CD4-positive, alpha-beta T cell treated with Interleukin-17A for 1 hour (primary cell): ENCODE results near the gene VAPA.
"Not testable (repeated sequence)": the region's sequence is repeated elsewhere in the genome, so short reads cannot be mapped to it uniquely, and the experiment has no call there.

Experiments
- DNase-seq: peaks from one replicate; pipeline ENCODE4 v3.0.0-alpha.2; 2020

VAPA gene

DNA sequence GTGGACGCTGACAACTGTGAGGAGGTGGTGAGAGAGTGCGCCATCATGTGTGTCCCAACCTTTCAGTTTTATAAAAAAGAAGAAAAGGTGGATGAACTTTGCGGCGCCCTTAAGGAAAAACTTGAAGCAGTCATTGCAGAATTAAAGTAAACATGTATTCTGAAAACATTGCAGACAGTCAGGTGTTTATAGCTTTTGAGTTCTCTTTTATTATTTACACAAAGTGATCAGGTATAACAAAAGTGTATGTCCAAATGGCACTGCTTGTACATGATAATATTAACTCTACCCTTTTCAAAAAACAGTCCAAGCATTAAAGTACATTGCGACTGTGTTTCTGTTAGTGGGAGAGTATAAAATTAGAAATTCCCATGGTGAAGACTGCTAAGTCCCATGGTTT, 25.8 kb upstream of the VAPA start:
- no peak for DNase-seq

- DNase-seq: no peak
These were observed 23.6 kb upstream of the VAPA start for GRCh38 chr18:9890196-9890595.

DNA sequence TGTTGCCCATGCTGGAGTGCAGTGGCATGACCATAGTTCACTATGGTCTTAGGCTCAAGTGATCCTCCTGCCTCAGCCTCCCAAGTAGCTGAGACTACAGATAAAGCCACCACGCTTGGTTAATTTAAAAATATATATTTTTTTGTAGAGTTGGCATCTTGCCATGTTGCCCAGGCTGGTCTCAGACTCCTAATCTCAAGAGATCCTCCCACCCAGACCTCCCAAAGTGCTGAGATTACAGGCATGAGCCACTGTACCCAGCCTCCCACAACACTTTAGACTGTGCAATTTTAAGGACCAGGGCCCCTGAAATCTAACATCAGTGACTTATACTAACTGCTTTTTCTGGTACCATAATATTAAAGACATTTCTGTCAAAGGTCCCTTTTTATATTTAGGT, 22.9 kb upstream of the VAPA start:
- DNase-seq: no peak

DNA sequence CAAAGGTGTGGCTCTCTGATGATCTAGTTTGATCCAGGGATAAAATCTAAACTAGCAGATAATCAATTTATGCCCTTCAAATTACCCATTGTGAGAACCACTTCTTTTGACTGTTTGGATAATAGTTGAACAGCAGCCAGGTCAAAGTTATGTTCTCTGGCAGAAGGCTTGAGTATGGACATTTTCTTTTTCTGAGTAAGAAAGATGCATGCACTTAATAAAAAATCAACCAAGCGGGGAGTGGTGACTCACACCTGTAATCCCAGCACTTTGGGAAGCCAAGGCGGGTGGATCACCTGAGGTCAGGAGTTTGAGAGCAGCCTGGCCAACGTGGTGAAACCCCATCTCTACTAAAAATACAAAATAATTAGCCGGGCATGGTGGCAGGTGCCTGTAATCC, 22.3 kb upstream of the VAPA start:
- DNase-seq: not testable (repeated sequence)

- no peak for DNase-seq
These were observed 19.3 kb upstream of the VAPA start for GRCh38 chr18:9894454-9895068.

- DNase-seq: no peak
These were observed 16.7 kb upstream of the VAPA start for GRCh38 chr18:9897129-9897528.

- not testable (repeated sequence) for DNase-seq
These were observed 16.0 kb upstream of the VAPA start for GRCh38 chr18:9897787-9898291.

DNA sequence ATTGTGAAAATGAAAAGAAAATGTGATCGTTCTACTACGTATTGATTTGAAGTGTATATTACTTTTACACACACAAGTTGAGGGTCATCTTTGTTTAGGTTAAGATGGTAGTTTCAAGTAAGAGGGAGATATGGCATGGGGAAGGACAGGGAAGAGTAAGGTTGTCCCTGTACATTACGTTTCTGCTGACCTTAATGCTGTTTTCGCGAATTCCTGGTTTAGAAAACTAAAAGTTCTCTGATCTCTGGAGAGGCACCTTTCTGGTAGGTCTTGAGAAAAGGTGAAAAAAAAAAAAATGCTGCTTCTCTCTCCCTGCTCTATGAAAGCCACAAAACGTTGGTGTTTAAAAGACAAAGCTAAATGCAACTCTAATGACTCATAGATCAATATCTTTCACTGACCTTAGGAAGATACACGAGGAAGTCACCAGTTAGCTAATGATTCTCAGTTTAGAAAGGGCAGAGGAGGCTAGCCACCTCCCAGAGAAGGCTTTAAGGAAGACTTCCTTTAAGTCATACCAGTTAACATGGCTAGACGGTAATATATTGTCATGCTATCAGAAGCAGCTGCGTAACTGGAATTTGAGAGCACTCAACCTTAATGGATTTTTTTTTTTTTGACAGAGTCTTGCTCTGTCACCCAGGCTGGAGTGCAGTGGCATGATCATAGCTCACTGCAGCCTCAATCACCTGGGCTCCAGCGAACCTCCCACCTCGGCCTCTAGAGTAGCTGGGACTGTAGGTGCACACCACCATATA, 14.8 kb upstream of the VAPA start:
- no peak for DNase-seq

GRCh38 chr18:9899550-9899930, 14.3 kb upstream of the VAPA start:
- DNase-seq: not testable (repeated sequence)

DNA sequence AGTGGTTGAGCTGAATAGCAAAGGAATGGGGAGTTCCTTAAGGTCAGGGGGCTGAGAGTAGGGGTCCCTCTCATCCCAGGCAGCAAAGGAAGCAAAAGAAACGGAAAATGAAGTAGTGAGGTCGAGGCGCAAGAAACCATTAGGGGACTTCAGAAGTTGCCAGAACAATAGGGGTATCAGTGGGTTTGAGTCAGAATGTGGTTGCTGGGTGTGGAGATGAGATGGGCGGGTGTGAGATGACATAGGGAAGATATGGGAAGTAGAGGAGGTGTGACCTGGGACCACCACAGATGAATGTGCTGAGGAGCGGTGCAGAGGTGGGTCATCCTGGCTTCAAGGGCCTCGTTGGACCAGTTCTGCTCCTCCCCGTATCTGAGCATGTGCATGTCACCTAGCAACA, 13.1 kb upstream of the VAPA start:
- DNase-seq: no peak

DNA sequence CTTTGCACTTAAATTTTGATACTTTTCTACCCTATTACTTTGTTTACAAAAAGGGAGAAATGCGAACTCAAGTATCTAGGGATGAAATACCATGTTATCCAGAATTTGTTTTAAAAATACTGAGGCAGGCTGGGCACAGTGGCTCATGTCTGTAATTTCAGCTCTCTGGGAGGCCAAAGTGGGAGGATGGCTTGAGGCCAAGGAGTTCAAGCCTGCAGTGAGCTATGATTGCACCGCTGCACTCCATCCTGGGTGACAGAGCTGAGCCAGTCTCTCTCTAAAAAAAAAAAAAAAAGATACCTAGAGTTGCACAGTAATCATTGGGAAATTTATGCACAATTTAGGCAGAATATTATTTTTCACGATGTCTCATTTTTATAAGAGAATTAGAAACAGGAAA, 12.4 kb upstream of the VAPA start:
- DNase-seq: no peak

DNA sequence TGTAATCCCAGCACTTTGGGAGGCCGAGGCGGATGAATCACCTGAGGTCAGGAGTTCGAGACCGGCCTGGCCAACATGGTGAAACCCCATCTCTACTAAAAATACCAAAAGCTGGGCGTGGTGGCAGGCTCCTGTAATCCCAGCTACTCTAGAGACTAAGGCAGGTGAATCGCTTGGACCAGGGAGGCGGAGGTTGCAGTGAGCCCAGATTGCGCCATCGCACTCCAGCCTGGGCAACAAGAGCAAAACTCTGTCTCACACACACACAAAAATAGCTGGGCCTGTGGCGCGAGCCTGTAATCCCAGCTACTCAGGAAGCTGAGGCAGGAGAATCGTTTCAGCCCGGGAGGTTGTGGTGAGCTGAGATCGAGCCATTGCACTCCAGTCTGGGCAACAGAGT, 11.6 kb upstream of the VAPA start:
- DNase-seq: not testable (repeated sequence)

GRCh38 chr18:9902832-9903231, 11.0 kb upstream of the VAPA start:
- no peak for DNase-seq

- DNase-seq: no peak
These were observed 8.4 kb upstream of the VAPA start for GRCh38 chr18:9905401-9905922.

DNA sequence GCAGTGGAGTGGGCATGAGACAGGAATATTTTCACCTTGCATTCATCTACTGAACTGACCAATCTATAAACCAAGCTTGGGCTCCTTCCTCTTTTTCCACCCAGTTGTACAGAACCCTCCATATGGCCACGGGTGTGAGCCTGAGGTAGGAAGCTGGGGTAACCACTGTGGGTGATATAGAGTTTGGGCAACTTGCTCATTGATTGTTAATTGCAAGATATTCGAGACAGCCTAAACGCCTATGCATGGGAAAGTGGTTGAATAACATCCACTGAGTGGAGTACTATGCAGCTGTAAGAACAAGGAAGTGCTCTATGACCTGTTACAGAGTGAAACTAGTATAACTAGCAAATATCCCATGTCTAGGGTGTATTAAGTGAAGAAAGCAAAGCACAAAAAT, 7.3 kb upstream of the VAPA start:
- no peak for DNase-seq

DNA sequence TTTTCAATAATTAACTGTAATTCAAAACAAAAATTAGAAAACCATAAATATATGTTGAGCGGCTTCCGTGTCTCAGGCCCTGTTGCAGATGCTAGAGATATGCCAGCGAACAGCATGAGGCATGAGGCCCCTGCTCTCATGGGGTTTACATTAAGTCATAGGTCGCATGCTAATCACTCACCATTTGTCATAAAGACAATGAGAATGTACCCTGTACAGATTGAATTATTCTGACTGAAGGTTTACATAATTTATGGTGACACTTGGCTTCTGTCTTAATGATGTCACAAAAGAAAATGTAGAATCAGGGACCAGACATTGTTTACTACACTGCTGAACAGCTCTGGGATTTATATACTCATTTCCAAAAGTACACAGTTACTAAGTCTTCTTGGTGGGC, 5.9 kb upstream of the VAPA start:
- DNase-seq: no peak

DNA sequence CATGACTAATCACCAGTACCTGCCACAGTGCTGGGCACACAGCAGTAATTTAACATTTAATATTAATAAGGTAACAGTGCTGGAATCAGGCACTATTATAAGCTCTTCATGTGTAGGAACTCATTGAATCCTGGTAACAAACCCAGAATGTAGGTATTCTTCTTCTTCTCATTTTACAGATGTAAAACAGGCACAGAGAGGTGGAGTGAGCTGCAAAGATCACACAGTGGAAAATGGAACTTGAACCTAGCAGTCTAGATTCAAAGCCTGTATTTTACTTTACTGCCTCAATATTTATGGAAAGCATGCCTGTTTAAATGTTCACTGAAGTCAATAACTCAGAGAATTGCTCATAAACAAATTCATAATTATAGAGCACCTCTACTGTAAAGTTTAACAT, 3.7 kb upstream of the VAPA start:
- DNase-seq: no peak

DNA sequence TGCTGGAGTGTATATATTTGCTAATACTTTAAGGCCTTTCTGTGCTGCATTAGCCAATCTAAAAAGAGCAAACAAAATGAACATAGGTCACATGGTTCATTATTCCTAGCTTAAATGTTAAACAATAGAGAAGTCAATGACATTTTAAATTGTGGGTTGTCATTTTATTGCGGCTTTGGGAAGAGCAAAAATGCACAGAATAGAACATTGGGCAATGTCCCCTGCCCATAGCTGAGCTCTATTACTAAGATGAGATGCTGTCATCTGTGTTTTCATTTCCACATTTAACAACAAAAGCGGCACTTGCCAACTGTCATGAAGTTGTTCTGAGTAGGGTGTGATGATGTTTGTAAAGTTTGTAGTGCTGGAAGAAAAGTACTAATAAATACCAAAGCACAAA, 3.2 kb upstream of the VAPA start:
- DNase-seq: no peak

GRCh38 chr18:9911226-9911625, 2.6 kb upstream of the VAPA start:
- DNase-seq: no peak

- DNase-seq: peak; percentile 31
These were observed 1.5 kb upstream of the VAPA start for GRCh38 chr18:9912285-9912684.

- no peak for DNase-seq
These were observed 678 bp upstream of the VAPA start for GRCh38 chr18:9913151-9913525.

DNA sequence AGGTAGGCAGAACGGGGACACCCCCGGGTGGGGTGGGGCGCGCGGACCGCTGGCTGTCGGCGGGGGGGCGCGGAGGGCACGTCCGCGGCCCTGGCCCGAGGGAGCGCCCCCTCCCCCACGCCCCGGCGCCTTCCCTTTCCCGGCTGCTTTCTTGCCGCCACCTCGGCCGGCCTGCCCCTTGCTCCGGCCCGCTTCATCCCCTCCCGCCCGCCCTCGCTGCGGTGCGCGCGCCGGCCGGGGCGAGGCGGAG, 443 bp downstream of the VAPA start:
- DNase-seq: no peak

DNA sequence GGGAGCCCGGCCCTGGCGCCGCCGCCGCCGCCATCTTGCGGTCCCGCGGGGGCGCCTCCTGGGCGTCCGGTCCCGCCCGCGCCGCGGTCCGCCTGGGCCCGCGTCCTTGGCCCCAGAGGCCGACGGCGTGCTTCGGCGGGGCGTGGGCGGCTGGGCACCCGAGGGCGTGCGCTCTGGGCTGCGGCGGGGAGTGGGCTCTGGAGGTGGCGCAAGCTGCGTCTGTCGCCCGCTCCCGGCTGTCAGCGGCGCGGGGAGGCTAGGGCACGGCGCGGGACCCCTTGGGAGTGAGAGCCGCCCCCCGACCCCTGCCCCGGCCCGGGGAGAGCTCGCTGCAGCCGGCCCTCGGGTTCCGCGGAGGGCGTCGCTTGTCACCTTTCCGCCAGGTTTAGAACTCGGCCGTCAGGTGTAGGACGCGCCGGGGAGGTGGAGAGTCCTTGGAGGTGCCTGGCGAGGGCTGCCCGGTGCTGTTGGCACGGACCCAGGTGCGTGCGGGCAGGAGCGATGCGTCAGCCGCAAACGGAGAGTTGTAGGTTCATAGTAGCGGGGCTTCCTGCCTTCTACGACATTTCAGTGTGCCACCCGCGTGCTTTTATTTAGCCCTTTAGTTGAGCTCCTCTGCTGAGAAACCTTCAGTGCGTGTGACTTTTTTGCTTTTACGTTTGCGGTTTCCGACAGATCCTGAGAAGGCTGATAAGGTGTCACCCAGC, 921 bp downstream of the VAPA start:
- peak; percentile 82 for DNase-seq
